Mammary epithelial cell (primary cell): Measurements from ENCODE around the gene MFAP2.
"Not testable (repeated sequence)": the region's sequence is repeated elsewhere in the genome, so short reads cannot be mapped to it uniquely, and the experiment has no call there.

Experiments
- CTCF ChIP-seq, 2 donors: IDR thresholded peaks in 1 of 2; conservative IDR thresholded peaks in 1 of 2; 2 replicates each; pipeline ENCODE4 v1.5.1; 2011 to 2012; ENCODE audit warnings: inconsistent platforms in 2 of 2, low read length in 2 of 2, mild to moderate bottlenecking in 2 of 2, control low read depth in 1 of 2, low read depth in 1 of 2; ENCODE audit not compliant: insufficient read depth in 1 of 2; ENCODE audit errors: extremely low read depth in 1 of 2
- EZH2 ChIP-seq: IDR thresholded peaks from 2 replicates; pipeline ENCODE4 v1.6.1; 2012; ENCODE audit warnings: low read length, inconsistent platforms, borderline replicate concordance

GRCh38 chr1:16939386-16940180 lies 40.8 kb downstream of the MFAP2 start:
- TF ChIP-seq CTCF (conservative IDR thresholded peaks at IDR 0.05 in 1 of 2, IDR thresholded peaks at IDR 0.05 in 1 of 2; ENCODE audit: extremely low read depth in 1 of 2, insufficient read depth in 1 of 2, low read depth in 1 of 2, low read length in 2 of 2); EZH2: not testable (repeated sequence)
